Stimulated activated CD8-positive, alpha-beta memory T cell treated with anti-CD3 and anti-CD28 coated beads, Interleukin-7, amount 100 ng/mL, for 1 hour (primary cell): ENCODE measurements around the gene CLEC2L.

Experiments used
- DNase-seq, 2 donors: peaks; one replicate each; pipeline ENCODE4 v3.0.0-alpha.2; 2020; ENCODE audit warnings: low read depth in 2 of 2

Gene CLEC2L

DNA sequence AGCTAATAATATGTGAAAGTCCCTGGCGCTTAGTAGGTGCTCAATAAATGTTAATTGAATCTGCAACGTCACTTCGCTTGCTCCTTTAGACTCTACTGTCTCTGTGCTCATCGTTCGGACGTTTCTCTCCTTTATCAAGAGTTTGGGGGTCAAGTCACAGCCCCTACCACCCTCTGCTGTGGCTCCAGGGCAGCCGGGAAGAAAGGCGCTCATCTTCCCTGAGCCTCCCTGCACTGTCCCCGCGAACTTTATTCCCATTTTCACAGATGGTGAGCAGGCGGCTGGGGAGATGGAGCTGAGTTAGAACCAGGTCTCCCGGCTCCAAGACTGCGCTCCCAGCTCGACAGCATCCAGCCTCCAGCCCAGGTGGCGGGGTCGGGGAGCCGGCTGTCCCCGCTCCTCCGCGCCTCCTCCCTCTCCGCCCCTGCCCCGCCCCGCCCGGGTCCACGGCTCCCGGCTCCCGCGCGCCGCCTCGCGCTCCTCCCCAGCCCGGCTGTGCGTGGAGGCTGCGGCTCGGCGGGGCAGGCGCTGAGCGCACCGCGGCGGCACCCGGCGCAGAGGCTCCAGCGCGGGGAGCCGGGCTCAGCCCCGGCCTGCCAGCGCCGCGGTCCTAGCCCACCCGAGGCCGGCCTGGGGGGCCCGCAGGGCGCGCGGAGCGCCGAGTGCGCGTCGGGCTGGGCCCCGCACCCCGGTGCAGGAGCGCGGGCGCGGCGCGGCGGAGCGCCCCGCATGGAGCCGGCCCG lies at the start of gene CLEC2L:
Gene CLEC2L (plus strand): TSS at position 487 of the 743 bp plus-strand sequence. CDS start 243 bp downstream, at position 730.
- no peak for DNase-seq

DNA sequence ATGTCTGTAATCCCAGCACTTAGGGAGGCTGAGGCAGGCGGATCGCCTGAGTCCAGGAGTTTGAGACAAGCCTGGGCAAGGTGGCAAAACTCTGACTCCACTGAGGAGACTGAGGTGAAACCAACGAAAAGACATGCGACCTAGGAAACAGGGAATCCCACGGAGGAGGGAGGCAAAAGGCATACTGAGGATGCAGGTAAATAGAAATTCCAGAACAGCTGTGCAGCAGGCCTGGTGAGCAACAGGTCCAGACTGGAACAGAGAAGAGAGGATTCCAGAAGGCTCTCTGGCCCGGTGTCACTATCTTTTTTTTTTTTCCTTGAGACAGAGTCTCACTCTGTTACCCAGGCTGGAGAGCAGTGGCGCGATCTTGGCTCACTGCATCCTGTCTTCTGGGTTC lies 47.3 kb upstream of the CLEC2L start:
- DNase-seq, result no peak

DNA sequence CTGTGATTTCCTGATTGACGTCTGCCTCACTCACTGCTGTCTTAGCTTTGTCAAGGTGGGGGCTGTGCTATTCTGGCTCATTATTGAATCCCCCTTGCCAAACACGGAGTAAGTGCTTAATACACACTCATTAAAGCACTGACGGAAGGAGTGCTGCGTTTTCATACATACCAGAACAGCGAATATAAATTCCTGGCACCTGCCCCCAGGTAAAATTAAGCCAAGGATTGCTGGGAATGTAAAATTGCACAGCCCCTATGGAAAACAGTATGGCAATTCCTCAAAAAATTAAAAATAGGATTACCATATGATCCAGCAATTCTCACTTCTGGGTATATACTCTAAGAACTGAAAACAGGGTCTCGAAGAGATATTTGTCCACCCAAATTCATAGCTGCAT lies 46.6 kb upstream of the CLEC2L start:
- no peak for DNase-seq

DNA sequence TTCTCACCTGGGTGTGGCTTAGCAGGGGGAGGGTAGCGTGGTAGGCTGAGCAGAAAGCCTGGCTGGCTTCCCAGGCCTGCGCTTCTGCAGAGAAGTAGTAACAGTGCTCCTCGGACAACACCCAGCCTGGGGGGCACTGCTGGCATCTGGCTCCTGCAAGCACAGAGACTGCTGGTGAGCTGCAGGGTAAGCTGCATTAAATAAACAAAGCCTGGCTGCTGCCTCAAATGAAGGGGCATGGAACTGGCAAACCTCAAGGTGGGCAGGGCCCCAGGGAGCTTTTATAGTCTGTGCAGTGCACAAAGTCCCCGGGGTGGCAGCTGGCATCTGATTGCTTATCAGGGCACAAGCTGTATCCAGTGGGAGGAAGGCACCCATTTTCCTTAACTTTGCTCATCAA lies 43.9 kb upstream of the CLEC2L start:
- no peak for DNase-seq

DNA sequence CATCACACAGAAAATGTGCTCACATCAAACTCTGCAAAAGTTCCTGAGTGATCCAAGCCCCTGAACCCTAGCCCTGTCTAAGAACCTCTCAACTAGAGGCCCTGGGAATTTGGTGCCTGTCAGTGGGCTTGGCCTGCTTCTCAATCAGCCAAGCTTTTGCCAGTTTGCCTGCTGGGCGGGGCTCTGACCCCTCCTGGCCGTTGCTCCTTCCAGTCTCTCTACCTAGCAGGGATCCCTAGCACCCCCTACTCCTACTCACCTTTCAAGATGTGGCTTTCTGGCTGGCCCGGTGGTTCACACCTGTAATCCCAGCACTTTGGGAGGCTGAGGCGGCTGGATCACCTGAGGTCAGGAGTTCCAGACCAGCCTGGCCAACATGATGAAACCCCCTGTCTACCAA lies 42.1 kb upstream of the CLEC2L start:
- DNase-seq, result no peak

DNA sequence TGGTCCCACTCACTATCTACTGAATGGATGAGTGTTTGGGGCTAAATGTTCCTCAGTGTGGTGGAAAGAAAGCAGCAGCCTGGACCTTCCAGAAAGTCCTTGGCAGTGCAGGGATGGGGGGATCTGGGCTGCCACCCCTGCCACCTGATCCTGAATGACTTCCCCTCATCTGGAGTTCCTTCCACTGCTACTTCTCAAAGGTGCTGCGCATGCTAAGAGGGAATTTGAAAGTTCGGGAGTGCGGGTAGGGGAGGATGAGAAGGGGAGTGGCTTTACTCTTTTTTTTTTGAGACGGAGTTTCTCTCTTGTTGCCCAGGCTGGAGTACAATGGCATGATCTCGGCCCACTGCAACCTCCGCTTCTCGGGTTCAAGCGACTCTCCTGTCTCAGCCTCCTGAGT lies 41.4 kb upstream of the CLEC2L start:
- DNase-seq, result no peak

DNA sequence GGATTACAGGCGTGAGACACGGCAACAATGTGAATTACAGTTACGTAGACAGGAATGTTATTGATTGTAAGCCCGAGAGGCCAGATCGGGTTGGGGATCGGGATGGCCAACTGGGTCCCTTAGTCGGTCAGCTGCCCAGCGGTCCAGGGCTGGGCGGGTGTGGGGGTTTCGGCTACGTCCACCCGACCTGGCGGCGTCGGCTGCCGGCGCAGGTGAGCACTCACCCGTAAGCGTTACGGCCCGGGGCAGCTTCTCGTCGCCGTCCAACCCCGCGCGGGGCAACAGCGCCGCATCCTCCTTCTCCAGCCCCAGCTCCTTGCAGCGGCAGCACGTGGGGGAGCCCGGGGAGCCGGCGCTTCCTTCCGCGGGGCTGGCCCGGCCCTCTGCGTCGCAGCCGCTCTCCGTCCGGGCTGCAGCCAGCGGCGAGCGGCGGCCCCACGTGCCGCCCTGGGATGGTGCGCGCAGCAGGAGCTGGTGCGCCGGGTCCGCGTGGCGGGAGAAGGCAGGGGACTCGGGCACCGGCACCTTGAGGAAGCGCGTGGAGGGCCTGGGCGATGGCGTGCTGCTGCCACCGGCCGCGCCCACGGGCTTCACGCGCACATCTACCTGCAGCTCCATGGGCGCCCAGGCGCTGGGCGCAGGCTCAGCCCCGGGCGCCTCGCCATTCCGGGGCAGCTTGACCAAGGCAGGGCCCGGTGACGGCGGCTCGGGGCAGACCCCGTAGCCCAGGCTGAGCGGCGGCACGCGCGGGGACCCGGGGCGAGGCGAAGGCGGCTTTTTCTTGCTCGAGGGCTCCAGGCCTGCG lies 40.6 kb upstream of the CLEC2L start:
- DNase-seq, result no peak

DNA sequence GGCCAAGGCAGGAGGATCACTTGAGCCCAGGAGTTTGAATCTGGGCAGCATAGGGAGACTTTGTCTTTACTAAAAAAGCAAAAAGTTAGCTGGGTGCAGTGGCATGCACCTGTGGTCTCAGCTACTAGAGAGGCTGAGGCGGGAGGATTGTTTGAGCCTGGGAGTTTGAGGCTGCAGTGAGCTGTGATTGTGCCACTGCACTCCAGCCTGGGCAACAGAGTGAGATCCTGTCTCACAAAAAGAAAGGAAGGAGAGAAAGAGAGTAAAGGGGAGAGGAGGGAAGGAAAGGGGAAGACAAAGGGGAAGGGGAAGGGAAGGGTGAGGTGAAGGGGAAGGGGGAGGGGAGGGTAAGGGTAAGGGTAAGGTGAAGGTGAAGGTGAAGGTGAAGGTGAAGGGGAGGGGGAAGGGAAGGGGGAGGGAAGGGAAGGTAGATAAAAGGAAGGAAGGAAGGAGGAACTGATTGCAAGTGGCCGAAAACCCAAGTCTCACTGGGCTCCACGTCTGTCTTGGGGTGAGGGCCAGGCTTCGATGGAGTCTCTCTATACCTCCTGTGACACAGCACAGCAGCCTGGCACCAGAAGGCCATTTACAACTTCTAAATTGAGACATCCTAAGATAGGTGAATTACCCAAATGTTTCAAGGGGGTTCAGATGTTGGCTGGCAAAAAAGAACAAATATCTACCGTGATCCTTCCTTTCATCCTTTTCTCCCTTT lies 36.0 kb upstream of the CLEC2L start:
- DNase-seq, result no peak

DNA sequence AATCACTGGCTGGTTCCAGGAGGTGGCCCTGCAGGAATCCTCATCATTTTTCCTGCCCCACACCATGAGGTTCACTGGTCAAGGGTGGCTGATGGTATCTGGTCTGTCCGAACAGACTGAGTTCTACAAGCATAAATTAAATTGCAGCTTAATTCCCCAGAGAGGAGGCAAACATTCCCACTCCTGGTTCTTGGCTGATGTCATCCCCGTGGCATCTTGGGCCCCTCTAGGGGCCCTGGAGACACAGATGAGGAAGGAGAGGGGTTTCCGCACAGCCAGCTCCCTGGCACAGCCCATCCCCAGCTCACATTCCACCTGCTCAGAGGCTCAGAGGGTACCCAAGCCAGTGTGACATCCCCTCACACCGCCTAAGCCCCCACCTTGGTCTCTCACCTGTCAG lies 34.7 kb upstream of the CLEC2L start:
- no peak for DNase-seq

DNA sequence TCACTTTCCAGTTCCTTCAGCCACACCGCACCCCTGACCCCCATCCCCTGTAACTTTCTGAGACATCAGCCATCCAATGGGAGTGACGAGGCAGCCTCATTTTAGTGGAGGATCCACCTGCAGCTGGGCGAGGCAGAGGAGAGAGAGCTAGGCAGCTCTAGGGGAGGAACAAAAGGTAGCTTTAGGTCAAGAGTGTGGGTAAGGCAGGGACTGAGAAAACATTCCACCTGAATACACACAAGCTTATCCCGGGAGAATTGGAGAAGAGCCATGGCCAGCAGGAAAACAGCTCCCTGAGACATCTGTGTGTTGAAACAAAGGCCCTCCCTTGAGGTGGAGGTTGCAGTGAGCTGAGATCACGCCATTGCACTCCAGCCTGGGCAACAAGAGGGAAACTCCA lies 33.4 kb upstream of the CLEC2L start:
- DNase-seq, result no peak

DNA sequence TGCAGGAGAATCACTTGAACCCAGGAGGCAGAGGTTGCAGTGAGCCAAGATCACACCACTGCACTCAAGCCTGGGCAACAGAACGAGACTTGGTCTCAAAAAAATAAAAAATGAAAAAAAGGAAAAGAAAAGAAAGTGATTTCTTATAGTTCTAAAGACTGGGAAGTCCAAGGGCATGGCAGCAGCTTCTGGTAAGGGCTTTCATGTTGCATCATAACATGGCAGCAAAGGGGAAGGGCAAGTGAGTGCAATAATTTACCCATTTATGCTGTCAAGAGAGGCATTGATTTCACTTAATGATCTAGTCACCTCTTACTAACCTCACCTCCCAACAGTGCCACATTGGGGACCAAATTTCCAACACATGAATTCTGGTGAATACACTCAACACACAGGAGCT lies 31.2 kb upstream of the CLEC2L start:
- DNase-seq, result no peak

DNA sequence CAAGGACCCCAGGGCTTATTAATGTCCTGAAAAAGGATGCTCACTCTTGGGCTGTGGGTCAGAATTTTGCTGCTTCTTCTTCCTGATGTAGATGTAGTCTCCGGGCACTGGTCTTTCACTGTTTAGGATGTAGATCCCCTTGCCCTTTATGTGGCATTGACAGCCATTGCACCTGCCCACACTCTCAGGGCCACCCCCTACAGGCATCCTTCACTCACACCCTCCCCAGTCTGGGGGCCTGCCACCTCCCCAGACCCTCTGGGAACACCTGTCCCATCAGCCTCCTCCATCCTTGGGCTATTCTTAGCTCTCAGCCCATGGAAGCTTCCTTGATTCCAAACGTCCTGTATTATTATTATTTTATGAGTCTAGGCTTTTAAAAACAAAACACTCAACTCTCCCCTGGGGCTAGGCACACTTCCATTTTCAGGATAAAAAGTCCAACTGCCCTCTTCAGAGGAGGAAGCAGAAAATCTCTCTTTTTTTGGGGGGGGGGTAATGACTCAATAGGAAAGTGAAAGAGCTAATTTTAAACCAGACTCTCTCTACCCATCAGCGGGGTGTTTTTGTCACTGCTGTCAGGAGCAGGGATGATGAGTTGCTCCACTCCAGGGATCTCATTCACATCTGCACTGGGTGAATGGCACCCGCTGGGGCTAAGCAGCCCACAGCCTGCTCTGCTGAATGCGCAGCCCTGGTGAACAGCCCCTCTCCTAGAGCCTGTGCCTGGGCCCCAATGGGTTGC lies 28.5 kb upstream of the CLEC2L start:
- no peak for DNase-seq

DNA sequence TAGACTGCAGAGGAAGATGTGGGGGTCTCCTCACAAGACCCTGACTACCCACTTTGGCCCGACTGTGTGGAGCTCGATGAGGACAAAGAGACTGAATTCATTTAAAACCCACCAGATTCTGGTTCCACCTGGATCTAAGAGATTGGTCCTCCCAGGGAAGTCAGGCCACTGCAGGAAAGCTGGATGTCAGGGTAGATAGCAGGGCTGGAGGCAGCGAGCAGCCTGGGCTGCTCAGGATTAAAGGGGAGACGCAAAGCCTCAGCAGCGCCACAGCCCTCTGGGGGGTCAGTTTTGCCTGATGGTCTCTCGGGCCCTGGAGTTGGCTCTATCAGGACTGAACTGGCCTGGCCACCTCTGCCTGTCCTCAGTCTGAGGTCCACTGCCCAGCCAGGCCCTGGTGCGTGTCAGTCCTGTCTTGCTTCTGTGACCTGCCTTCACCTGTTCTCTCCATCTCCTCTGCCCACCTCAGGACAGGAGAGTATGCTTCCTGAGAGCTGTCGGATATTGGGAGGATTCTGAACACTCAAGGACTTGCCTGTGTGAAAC lies 27.8 kb upstream of the CLEC2L start:
- no peak for DNase-seq

DNA sequence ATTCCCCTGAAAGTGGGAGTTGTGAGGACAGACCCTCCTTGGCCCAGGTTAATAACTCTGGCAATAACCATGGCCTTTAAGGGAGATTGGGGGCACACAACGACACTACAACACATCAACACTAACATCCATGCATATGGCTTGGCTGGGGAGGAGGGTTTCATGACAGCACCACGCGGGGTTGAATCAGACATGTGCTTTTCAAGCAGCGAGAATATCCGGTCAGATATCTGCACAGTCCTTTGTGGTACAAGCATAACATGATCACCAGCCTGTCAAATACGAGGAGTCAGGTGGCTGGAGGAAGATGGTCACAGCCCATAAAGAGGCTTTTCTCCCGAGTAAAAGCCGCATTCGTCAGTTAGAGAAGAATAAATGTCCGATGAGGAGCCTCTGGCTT lies 27.0 kb upstream of the CLEC2L start:
- no peak for DNase-seq

DNA sequence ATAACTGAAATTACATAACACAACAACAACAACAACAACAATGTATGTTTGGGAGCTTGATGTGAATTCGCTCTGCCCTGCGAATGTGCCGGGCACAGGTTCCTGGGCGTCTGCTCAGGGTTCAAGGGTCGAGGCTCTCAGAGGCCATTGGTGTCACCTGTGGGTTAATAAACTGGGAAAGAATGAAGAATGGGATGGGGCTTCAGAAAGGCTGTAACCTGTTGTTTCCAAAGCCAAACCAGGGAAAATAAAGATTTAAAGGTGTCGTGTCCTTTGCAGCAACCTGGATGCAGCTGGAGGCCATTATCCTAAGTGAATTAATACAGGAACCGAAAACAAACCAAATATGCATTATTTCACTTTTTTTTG lies 22.7 kb upstream of the CLEC2L start:
- no peak for DNase-seq

DNA sequence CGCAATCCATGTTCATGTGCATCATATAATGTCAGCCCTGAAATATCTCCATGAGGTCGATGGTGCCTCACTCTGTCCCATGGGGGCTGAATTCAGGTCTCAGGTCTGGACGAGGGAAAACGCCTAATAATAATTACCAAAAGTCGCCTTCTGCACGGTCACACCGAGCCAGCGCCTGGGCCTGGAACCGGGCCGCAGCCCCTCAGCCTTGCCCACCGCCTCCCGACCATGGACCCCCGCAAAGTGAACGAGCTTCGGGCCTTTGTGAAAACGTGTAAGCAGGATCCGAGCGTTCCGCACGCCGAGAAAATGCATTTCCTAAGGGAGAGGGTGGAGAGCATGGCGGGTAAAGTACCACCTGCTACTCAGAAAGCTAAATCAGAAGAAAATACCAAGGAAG lies 21.3 kb upstream of the CLEC2L start:
- no peak for DNase-seq

DNA sequence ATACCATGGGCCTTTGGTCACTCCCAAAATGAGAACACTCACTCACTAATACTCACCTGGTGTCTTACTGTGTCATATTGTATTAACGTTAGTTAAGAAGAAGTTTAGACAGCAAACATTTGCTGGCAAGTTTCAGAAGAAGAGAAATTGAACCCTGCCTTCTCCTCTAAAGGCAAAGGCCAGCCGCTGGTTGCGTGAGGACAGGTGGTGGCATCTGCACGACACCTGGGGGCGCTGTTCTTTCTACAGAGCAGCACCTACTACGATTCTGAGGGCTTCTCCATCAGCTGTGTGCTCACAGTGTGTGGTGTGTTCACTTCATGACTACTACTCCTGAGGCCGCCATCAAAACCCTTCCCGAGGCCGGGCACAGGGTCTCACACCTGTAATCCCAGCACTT lies 17.9 kb upstream of the CLEC2L start:
- no peak for DNase-seq

DNA sequence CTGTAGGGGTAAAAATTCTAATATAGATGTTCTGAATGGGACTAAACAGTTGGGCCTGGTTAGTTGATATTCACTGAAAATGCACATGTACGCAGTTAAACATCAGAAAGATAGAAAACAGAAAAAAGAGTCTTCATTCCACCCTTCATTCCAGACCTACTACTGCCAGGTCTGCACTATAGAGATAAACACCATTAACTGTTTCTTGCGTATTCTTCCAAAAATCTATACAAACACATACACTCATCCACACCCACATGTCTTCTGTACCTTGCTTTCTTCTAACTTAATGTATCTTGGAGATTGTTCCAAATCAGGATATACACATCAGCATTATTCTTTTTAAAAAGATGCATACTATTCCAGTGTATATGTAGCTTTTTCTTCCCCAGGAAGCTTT lies 13.9 kb upstream of the CLEC2L start:
- DNase-seq, result no peak

DNA sequence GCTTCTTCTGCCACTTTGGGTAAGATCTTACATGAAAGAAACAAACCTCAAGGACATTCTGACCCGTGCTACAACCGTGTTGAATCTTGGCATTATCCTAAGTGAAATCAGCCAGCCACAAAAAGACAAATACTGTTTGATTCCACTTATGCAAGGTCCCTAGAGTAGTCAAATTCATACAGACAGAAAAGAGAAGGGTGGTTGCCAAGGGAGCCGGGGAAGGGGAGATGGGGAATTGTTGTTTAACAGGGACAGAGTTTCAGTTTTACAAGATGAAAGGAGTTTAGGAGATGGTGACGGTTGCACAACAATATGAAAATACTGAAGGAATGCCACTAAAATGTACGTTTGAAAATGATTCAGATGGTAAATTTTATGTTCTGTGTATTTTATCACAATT lies 12.2 kb upstream of the CLEC2L start:
- no peak for DNase-seq

DNA sequence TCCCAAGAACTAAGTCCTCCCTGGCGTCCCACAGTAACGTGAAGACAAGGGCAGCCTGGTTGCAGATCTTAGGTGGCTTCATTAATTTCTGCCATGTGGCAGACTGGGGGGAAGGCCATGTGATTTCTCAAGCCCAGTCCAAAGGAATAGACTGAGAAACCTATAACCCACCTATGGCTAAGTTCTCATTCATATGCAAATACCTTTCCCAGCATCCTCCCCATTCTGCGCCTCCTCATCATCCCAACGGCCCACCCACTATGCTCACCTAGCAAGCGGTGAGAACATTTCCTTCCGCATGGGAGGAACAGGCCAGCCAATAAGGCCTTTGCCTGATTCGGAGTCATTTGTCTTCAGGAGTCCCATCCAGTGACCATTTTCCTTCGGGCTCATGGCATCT lies 8.2 kb upstream of the CLEC2L start:
- DNase-seq, result no peak

DNA sequence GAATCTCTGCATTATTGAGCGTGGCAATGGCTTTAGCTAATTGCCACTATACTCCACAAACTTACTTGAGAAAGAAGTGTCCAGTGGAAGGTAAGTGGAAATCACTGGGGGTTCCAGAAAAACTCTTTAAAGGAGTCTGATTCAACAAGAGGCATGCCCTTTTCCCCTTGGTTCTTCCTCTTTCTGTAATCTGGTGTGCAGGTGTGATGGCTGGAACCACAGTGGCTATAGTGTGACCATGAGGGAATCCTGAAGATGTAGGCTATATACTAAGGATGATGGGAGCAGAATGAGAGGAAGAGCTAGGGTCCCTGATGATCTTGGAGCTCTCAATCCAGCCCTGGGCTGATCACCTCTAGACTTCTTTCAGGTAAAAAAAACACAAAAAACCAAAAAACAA lies 2.0 kb upstream of the CLEC2L start:
- no peak for DNase-seq

DNA sequence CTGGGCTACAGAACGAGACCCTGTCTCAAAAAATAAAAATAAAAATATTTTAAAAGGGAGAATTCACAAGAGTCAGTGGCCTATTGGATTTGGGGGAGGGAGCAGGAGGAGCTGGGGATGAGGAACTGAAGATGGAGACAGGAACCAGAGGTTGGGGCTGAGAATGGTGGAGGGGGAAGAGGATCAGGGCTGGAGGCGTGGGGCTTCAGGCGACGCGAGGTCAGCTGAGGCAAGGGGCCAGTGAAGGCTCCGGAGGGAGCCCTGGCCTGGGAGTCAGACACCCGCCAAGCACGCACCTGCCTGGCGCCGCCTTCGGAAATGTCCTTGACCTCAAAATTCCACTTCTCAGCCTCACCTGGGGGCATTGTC lies 671 bp upstream of the CLEC2L start:
- DNase-seq, result no peak
